ENCODE data around the gene TWIST2.

The TWIST2 gene

DNA sequence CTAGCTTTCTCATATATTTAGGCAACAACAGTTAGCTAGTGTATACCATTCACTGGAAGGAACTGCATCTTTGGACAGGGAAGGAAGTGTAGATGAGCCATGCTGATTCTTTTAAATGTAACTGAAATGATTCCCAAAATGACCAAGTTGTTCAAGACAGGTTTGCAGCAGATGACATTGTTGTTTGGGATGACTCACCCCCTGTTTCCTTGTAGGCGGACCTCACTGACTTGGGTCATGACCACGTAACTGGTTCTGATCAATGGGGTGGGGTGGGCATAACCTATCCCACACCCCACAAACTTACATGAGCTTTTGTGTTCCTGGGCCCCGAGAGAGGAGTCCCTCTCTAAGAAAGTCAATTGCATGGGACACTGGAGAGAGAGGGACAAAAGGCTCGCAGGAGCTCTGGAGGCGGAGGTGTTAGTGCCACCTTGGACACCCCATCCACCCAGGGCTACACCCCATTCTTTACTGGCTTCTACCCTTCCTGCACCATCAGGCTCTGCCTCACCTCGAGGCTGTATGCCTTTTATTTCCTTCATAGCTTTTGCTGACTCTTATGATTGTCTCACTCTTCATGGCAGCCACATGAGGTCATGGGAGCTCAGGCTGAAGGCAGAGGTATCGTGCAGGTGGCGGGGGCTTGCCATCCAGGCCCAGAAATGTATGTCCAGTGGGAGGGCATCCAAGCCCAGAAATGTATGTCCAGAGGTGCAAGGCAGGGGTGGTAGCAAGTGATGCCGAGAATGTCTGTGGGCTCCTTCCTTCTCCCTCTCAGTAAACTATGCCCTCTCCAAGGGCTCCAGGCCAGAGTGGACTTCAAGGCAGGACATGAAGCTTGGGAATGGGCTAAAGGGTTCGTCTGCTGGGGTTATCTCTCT, 108.0 kb downstream of the TWIST2 start:
- DNase-seq (ENCODE audit: low spot score) = no peak

DNA sequence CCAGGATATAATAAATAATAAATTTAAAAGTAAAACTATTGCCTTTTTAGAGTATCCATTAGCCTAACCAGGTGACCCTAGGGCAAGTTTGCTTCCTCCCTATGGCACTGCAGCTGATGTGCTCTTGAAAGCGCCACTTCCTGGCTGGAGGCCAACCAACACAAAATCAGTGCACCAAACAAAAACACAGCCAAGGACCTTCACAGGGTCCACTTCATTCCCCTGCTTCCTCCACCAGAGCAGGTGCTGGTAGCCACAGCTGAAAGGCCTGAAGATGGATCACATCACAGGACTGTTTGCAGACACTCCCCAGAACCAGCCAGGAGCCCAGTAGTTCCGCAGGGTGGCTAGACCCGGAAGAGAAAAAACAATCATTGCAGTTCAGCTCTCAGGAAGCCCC, 108.8 kb downstream of the TWIST2 start:
- DNase-seq (ENCODE audit: low spot score) = no peak

All from CD4-positive, alpha-beta T cell treated with Interleukin-15 for 4 hours (primary cell).